IMR-90 (cell line): ENCODE data around the gene HOXD9. TPM values are rescaled to one million over a fixed set of nuclear protein-coding genes. Genes with fewer than 3 reads are reported as not detected.

Experiments
- ATAC-seq: fragments of 200-7000 bp; cut with Tn5 transposase; 2 replicates; pipeline ENCODE4 v1.9.1; 2020; ENCODE audit warnings: low read depth, mild to moderate bottlenecking, moderate library complexity
- BruUV-seq: library from RNA; stranded (reverse); fragments of 400-500 nt; replicated peaks from 2 replicates; lab custom pipeline; 2021; lab: Mats Ljungman, UMichigan
- CTCF ChIA-PET: fragments of 300-600 bp; formaldehyde crosslinking; extraction: SDS; loops from one replicate; lab custom pipeline; 2021; ENCODE audit warnings: antibody characterized with exemption; lab: Yijun Ruan, JAX
- POLR2A ChIA-PET: fragments of 300-600 bp; sonication (Branson Sonifier 250); formaldehyde crosslinking; loops from one replicate; lab custom pipeline; 2022; ENCODE audit warnings: antibody characterized with exemption; ENCODE audit not compliant: unreplicated experiment; lab: Charles Lee
- DNase-seq: peaks from one replicate; pipeline ENCODE4 v3.0.0; 2013
- H2AFZ ChIP-seq: replicated peaks from 2 replicates; pipeline ENCODE3; 2013; ENCODE audit warnings: low read length, mild to moderate bottlenecking; ENCODE audit not compliant: poor library complexity
- H2AK5ac ChIP-seq: 2 replicates; pipeline ENCODE4 v1.6.1; 2013; ENCODE audit warnings: low read depth, low read length, inconsistent platforms
- H2AK9ac ChIP-seq: replicated peaks from 2 replicates; pipeline ENCODE3; 2013; ENCODE audit warnings: mild to moderate bottlenecking, low read depth, low read length, moderate library complexity; ENCODE audit not compliant: poor library complexity
- H2BK120ac ChIP-seq: 2 replicates; pipeline ENCODE4 v1.6.1; 2013; ENCODE audit warnings: low read depth, low read length, inconsistent platforms
- H2BK15ac ChIP-seq: 3 replicates; pipeline ENCODE4 v1.6.1; 2013; ENCODE audit warnings: low read depth, low read length, inconsistent platforms
- H2BK20ac ChIP-seq: 2 replicates; pipeline ENCODE4 v1.6.1; 2013; ENCODE audit warnings: low read depth, mild to moderate bottlenecking, inconsistent platforms, low read length, moderate library complexity
- H2BK5ac ChIP-seq: 2 replicates; pipeline ENCODE4 v1.6.1; 2013; ENCODE audit warnings: mild to moderate bottlenecking, low read depth, low read length, inconsistent platforms; ENCODE audit not compliant: poor library complexity, severe bottlenecking
- H3K14ac ChIP-seq: replicated peaks from 2 replicates; pipeline ENCODE4 v1.6.1; 2013; ENCODE audit warnings: low read depth, low read length, inconsistent platforms
- H3K18ac ChIP-seq: 2 replicates; pipeline ENCODE4 v1.6.1; 2013; ENCODE audit warnings: low read depth, low read length, control low read depth
- H3K23ac ChIP-seq: 2 replicates; pipeline ENCODE4 v1.6.1; 2013; ENCODE audit warnings: low read depth, low read length, inconsistent platforms
- H3K27ac ChIP-seq: 2 replicates; pipeline ENCODE4 v1.5.1; 2013; ENCODE audit warnings: mild to moderate bottlenecking, control low read depth, low read length; ENCODE audit not compliant: insufficient read depth
- H3K27me3 ChIP-seq: 2 replicates; pipeline ENCODE4 v1.6.1; 2013; ENCODE audit warnings: low read length; ENCODE audit not compliant: control insufficient read depth, insufficient read depth
- H3K36me3 ChIP-seq: 2 replicates; pipeline ENCODE4 v1.6.1; 2013; ENCODE audit warnings: low read length, mixed read lengths; ENCODE audit not compliant: control insufficient read depth, insufficient read depth
- H3K4ac ChIP-seq: 2 replicates; pipeline ENCODE4 v1.6.1; 2013; ENCODE audit warnings: low read depth, low read length, inconsistent platforms
- H3K4me1 ChIP-seq: 2 replicates; pipeline ENCODE4 v1.6.1; 2013; ENCODE audit warnings: low read length, mixed read lengths; ENCODE audit not compliant: control insufficient read depth, insufficient read depth
- H3K4me2 ChIP-seq: 2 replicates; pipeline ENCODE4 v1.6.1; 2013; ENCODE audit warnings: low read depth, mild to moderate bottlenecking, control low read depth, low read length, moderate library complexity
- H3K4me3 ChIP-seq: 2 replicates; pipeline ENCODE4 v1.5.1; 2013; ENCODE audit warnings: low read depth, mild to moderate bottlenecking, control low read depth, low read length, moderate library complexity; ENCODE audit not compliant: insufficient read depth
- H3K56ac ChIP-seq: 2 replicates; pipeline ENCODE4 v1.6.1; 2013; ENCODE audit warnings: low read length, inconsistent platforms; ENCODE audit not compliant: insufficient read depth; ENCODE audit errors: extremely low read depth
- H3K79me1 ChIP-seq, 2 experiments: 2 replicates each; pipeline ENCODE4 v1.6.1; 2013; ENCODE audit warnings: low read length in 2 of 2, inconsistent platforms in 1 of 2, low read depth in 1 of 2
- H3K9ac ChIP-seq: 2 replicates; pipeline ENCODE4 v1.6.1; 2013; ENCODE audit warnings: low read depth, low read length, control low read depth
- H3K9me1 ChIP-seq: 2 replicates; pipeline ENCODE4 v1.6.1; 2013; ENCODE audit warnings: low read length, inconsistent platforms; ENCODE audit not compliant: insufficient read depth
- H3K9me3 ChIP-seq: 2 replicates; pipeline ENCODE4 v1.6.1; 2013; ENCODE audit warnings: low read length; ENCODE audit not compliant: control insufficient read depth, insufficient read depth
- H4K20me1 ChIP-seq: 2 replicates; pipeline ENCODE4 v1.6.1; 2013; ENCODE audit warnings: low read length, inconsistent platforms; ENCODE audit not compliant: insufficient read depth
- H4K5ac ChIP-seq: 2 replicates; pipeline ENCODE4 v1.6.1; 2013; ENCODE audit warnings: mild to moderate bottlenecking, low read depth, low read length, control low read depth
- H4K8ac ChIP-seq, 2 experiments: 2 replicates each; pipeline ENCODE4 v1.6.1; 2013; ENCODE audit warnings: low read depth in 2 of 2, low read length in 2 of 2, control low read depth in 1 of 2, inconsistent platforms in 1 of 2
- H4K91ac ChIP-seq: 2 replicates; pipeline ENCODE4 v1.6.1; 2013; ENCODE audit warnings: low read depth, low read length, inconsistent platforms; ENCODE audit not compliant: insufficient read depth
- BHLHE40 ChIP-seq: fragments of 150-350 bp; IDR thresholded peaks from 2 replicates; pipeline ENCODE4 v1.6.1; 2016; ENCODE audit warnings: mild to moderate bottlenecking, low read depth, low read length
- CEBPB ChIP-seq: IDR thresholded peaks from 2 replicates; pipeline ENCODE4 v1.6.1; 2012; ENCODE audit warnings: low read depth, low read length, improper control_type of control experiment
- CHD1 ChIP-seq: IDR thresholded peaks from 2 replicates; pipeline ENCODE4 v1.6.1; 2012; ENCODE audit warnings: low read depth, low read length, improper control_type of control experiment
- FOS ChIP-seq: fragments of 150-350 bp; IDR thresholded peaks from 2 replicates; pipeline ENCODE4 v1.6.1; 2016; ENCODE audit warnings: low read depth, low read length
- MAFK ChIP-seq: IDR thresholded peaks from 2 replicates; pipeline ENCODE4 v1.6.1; 2012; ENCODE audit warnings: low read depth, low read length, improper control_type of control experiment
- MAZ ChIP-seq: IDR thresholded peaks from 2 replicates; pipeline ENCODE4 v1.6.1; 2012; ENCODE audit warnings: low read depth, mild to moderate bottlenecking, low read length, improper control_type of control experiment, moderate library complexity, borderline replicate concordance
- MXI1 ChIP-seq: IDR thresholded peaks from 2 replicates; pipeline ENCODE4 v1.6.1; 2012; ENCODE audit warnings: low read depth, mild to moderate bottlenecking, low read length, moderate library complexity, borderline replicate concordance
- NFE2L2 ChIP-seq: fragments of 150-350 bp; IDR thresholded peaks from 2 replicates; pipeline ENCODE4 v1.6.1; 2016; ENCODE audit warnings: low read depth, mild to moderate bottlenecking, low read length
- POLR2A ChIP-seq: IDR thresholded peaks from 2 replicates; pipeline ENCODE4 v1.6.1; 2012; ENCODE audit warnings: mild to moderate bottlenecking, low read depth, low read length
- RAD21 ChIP-seq: IDR thresholded peaks from 2 replicates; pipeline ENCODE4 v1.6.1; 2012; ENCODE audit warnings: low read length, improper control_type of control experiment
- RCOR1 ChIP-seq: IDR thresholded peaks from 2 replicates; pipeline ENCODE4 v1.6.1; 2012; ENCODE audit warnings: mild to moderate bottlenecking, low read length, improper control_type of control experiment; ENCODE audit not compliant: insufficient replicate concordance
- RFX5 ChIP-seq: IDR thresholded peaks from 2 replicates; pipeline ENCODE4 v1.8.0; 2012; ENCODE audit warnings: low read depth, mild to moderate bottlenecking, low read length, moderate library complexity
- SMC3 ChIP-seq: fragments of 150-350 bp; IDR thresholded peaks from 2 replicates; pipeline ENCODE4 v1.6.1; 2016; ENCODE audit warnings: low read depth, mild to moderate bottlenecking, antibody characterized with exemption, low read length, moderate library complexity
- whole genome bisulfite sequencing, 2 experiments: methylation state at CpG; one replicate each; pipeline versions ENCODE4 v1.1.5 to v1.1.7; 2013; ENCODE audit warnings: missing lambda C conversion rate in 2 of 2; ENCODE audit not compliant: insufficient read length in 1 of 2; ENCODE audit errors: extremely low coverage in 2 of 2; 5-methylcytosine and 5-hydroxymethylcytosine counted together
- dilution Hi-C: fragments of 300-500 bp; cut with HindIII; formaldehyde crosslinking; loops from one replicate; pipeline ENCODE4 v1.14.3; 2018; ENCODE audit warnings: low sequenced_read_pairs; ENCODE audit not compliant: unreplicated experiment
- in situ Hi-C: fragments of 300-500 bp; cut with MboI; formaldehyde crosslinking; loops from 3 replicates; pipeline ENCODE4 v1.14.3; 2019; ENCODE audit warnings: low sequenced_read_pairs, inconsistent platforms, mixed read lengths
- intact Hi-C: fragments of 100-400 bp; cut with micrococcal nuclease; formaldehyde crosslinking; loops from 2 replicates; pipeline ENCODE4 v1.10.0; 2022
- polyA plus RNA-seq, 3 experiments: library from polyadenylated mRNA; depleted of rRNA; stranded (reverse); fragments of >200 nt; gene quantifications; 2 replicates each; pipeline ENCODE4 v1.2.3, GENCODE V29; 2012; ENCODE audit warnings: low replicate concordance in 1 of 3
- total RNA-seq: library from RNA; depleted of rRNA; stranded (reverse); fragments of >200 nt; gene quantifications from 2 replicates; pipeline ENCODE4 v1.2.3, GENCODE V29; 2012
- TF ChIP-seq, protein P1 (sequence below): fragments of 150-350 bp; IDR thresholded peaks from 2 replicates; pipeline ENCODE4 v1.6.1; 2017; ENCODE audit warnings: mild to moderate bottlenecking, antibody characterized with exemption, low read length, low read depth
- TF ChIP-seq, protein P2 (sequence below): fragments of 150-350 bp; IDR thresholded peaks from 2 replicates; pipeline ENCODE4 v1.6.1; 2016; ENCODE audit warnings: low read depth, mild to moderate bottlenecking, low read length, moderate library complexity, borderline replicate concordance
- TF ChIP-seq, protein P3 (sequence below): conservative IDR thresholded peaks from 2 replicates; pipeline ENCODE4 v1.5.1; 2012; ENCODE audit warnings: mild to moderate bottlenecking, low read depth, low read length, improper control_type of control experiment

Gene HOXD9
- total and polyA plus RNA-seq, 2 of the 4 experiments (the other 2 are of a cell fraction) = not detected

DNA sequence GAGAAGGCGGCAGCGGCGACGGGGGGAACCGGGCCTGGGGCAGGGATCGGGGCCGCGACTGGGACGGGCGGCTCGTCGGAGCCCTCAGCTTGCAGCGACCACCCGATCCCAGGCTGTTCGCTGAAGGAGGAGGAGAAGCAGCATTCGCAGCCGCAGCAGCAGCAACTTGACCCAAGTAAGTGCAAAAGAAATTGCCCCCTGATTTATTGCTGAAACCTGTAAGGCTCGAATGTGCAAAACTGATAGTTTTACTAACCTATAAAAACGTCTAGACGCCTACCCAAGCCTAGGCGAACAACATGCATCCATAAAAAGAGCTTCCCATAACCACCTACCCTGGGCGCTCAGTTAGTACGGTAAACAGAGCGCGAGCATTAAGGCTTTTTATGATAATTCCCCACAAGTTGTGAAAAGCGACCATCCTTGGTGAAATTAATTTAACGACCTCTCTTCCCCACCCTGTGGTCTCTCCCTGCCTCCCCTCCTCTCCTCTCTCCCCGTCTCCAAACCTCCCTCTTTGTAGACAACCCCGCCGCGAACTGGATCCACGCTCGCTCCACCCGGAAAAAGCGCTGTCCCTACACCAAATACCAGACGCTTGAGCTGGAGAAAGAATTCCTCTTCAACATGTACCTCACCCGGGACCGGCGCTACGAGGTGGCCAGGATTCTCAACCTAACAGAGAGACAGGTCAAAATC, 1.0 kb downstream of the HOXD9 start:
- no peak for ATAC-seq
- WGBS, 2 experiments = 0% methylated on average over 21 of the region's 40 CpGs; no CpG with 5 or more reads in 1 of the 2 experiments
- in situ Hi-C loops (loop anchor here (10.0 kb wide), 2 partner anchors 331 to 1031 kb away; no protein-coding TSS in a partner anchor), intact Hi-C loops (no loop called here), dilution Hi-C loops (no loop called here)
- H2AFZ ChIP-seq = peak overlapping the region; percentile 19
- no peak overlapping the region for H2BK20ac ChIP-seq
- H3K14ac ChIP-seq = no peak overlapping the region
- H3K9me3 ChIP-seq = peaks cover 3% of the 10 kb centered on the region
- H3K9me1 ChIP-seq = no peaks in the 10 kb centered on the region
- no peak overlapping the region for H2BK15ac ChIP-seq
- ChIA-PET CTCF (no interaction called here), POLR2A (no interaction called here)
- H3K4me1 ChIP-seq = no peaks in the 10 kb centered on the region
- peaks cover 90% of the 10 kb centered on the region for H3K27me3 ChIP-seq
- H3K36me3 ChIP-seq = no peaks in the 10 kb centered on the region
- H4K20me1 ChIP-seq = no peaks in the 10 kb centered on the region; the same call in 1 of the 2 replicates
- no peak overlapping the region for H4K91ac ChIP-seq
- no peaks in the 10 kb centered on the region for H3K79me1 ChIP-seq
- no peak overlapping the region for H2AK5ac ChIP-seq
- H3K18ac ChIP-seq = no peak overlapping the region
- H4K5ac ChIP-seq = no peak overlapping the region
- no peak for TF ChIP-seq RAD21
- TF ChIP-seq MAZ = no peak
- no peak for TF ChIP-seq NFE2L2
- TF ChIP-seq BHLHE40 = no peak
- no peak for TF ChIP-seq SMC3
- no peak for TF ChIP-seq RFX5
- TF ChIP-seq, protein P1, sequence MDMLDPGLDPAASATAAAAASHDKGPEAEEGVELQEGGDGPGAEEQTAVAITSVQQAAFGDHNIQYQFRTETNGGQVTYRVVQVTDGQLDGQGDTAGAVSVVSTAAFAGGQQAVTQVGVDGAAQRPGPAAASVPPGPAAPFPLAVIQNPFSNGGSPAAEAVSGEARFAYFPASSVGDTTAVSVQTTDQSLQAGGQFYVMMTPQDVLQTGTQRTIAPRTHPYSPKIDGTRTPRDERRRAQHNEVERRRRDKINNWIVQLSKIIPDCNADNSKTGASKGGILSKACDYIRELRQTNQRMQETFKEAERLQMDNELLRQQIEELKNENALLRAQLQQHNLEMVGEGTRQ = no peak
- TF ChIP-seq, protein P2, sequence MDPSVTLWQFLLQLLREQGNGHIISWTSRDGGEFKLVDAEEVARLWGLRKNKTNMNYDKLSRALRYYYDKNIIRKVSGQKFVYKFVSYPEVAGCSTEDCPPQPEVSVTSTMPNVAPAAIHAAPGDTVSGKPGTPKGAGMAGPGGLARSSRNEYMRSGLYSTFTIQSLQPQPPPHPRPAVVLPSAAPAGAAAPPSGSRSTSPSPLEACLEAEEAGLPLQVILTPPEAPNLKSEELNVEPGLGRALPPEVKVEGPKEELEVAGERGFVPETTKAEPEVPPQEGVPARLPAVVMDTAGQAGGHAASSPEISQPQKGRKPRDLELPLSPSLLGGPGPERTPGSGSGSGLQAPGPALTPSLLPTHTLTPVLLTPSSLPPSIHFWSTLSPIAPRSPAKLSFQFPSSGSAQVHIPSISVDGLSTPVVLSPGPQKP = no peak
- no peak for TF ChIP-seq MAFK
- TF ChIP-seq CHD1 = no peak
- TF ChIP-seq, protein P3, sequence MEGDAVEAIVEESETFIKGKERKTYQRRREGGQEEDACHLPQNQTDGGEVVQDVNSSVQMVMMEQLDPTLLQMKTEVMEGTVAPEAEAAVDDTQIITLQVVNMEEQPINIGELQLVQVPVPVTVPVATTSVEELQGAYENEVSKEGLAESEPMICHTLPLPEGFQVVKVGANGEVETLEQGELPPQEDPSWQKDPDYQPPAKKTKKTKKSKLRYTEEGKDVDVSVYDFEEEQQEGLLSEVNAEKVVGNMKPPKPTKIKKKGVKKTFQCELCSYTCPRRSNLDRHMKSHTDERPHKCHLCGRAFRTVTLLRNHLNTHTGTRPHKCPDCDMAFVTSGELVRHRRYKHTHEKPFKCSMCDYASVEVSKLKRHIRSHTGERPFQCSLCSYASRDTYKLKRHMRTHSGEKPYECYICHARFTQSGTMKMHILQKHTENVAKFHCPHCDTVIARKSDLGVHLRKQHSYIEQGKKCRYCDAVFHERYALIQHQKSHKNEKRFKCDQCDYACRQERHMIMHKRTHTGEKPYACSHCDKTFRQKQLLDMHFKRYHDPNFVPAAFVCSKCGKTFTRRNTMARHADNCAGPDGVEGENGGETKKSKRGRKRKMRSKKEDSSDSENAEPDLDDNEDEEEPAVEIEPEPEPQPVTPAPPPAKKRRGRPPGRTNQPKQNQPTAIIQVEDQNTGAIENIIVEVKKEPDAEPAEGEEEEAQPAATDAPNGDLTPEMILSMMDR = no peak
- TF ChIP-seq RCOR1 = no peak
- TF ChIP-seq MXI1 = no peak
- TF ChIP-seq FOS = no peak
- TF ChIP-seq CEBPB = no peak
- TF ChIP-seq POLR2A = no peak
- H3K9ac ChIP-seq = no peak overlapping the region
- no peak for DNase-seq
- BruUV-seq = no TSS peak
- no peak overlapping the region for H2BK120ac ChIP-seq
- no peak overlapping the region for H2AK9ac ChIP-seq
- no peak overlapping the region for H2BK5ac ChIP-seq
- no peak overlapping the region for H3K4ac ChIP-seq
- H3K23ac ChIP-seq = no peak overlapping the region
- H3K4me2 ChIP-seq = no peak overlapping the region
- H3K56ac ChIP-seq = no peak overlapping the region
- H3K27ac ChIP-seq = no peak overlapping the region
- H4K8ac ChIP-seq = no peak overlapping the region
- H3K4me3 ChIP-seq = no peak overlapping the region
